Measurements from ENCODE around the gene CAD.

- TF ChIP-seq TAF1 (IDR thresholded peaks at IDR 0.05; ENCODE audit: low read depth, low read length) (no peak), POLR2A (IDR thresholded peaks at IDR 0.05; ENCODE audit: low read depth, low read length) (no peak), POLR2AphosphoS5 (IDR thresholded peaks at IDR 0.05; ENCODE audit: low read depth, low read length) (no peak), SPI1 (IDR thresholded peaks at IDR 0.05; ENCODE audit: low read depth, low read length) (no peak), POU2F2 (IDR thresholded peaks at IDR 0.05; ENCODE audit: low read depth, low read length) (no peak)
Measured at GRCh38 chr2:27170581-27171337, 46.4 kb upstream of the CAD start.

Measured in GM12891 (cell line).